H1 (cell line): Measurements from ENCODE around the gene CEP104. TPM values are rescaled to one million over a fixed set of nuclear protein-coding genes. Genes with fewer than 3 reads are reported as not detected.

ENCODE experiments used
- CTCF ChIA-PET: fragments of 300-600 bp; sonication (Branson Sonifier 250); formaldehyde crosslinking; loops from one replicate; lab custom pipeline; 2021; ENCODE audit not compliant: partially characterized antibody; lab: Charles Lee
- POLR2A ChIA-PET: fragments of 300-600 bp; sonication (Branson Sonifier 250); formaldehyde crosslinking; loops from one replicate; lab custom pipeline; 2021; ENCODE audit warnings: inconsistent platforms; ENCODE audit not compliant: partially characterized antibody; lab: Charles Lee
- DNase-seq, 2 experiments: peaks; one replicate each; pipeline versions ENCODE4 v3.0.0 to v3.0.0-alpha.2; 2010 to 2022; ENCODE audit warnings: low spot score in 2 of 2, low read depth in 1 of 2, mixed read lengths in 1 of 2
- FAIRE-seq: peaks from 2 replicates; lab custom pipeline; 2011; peaks lifted over from hg19 to GRCh38; lab: Jason Lieb, UNC
- H2AFZ ChIP-seq: 2 replicates; pipeline ENCODE4 v1.8.1; 2012; ENCODE audit warnings: low read length, inconsistent platforms
- H2AK5ac ChIP-seq: 2 replicates; pipeline ENCODE4 v1.6.1; 2013; ENCODE audit warnings: low read depth, low read length
- H2BK120ac ChIP-seq: replicated peaks from 2 replicates; pipeline ENCODE3; 2013; ENCODE audit warnings: low read depth, low read length, inconsistent platforms
- H2BK12ac ChIP-seq: 2 replicates; pipeline ENCODE4 v1.6.1; 2013; ENCODE audit warnings: low read depth, low read length
- H2BK15ac ChIP-seq: 2 replicates; pipeline ENCODE4 v1.6.1; 2013; ENCODE audit warnings: low read length
- H2BK20ac ChIP-seq: 2 replicates; pipeline ENCODE4 v1.6.1; 2013; ENCODE audit warnings: low read length
- H2BK5ac ChIP-seq: 2 replicates; pipeline ENCODE4 v1.6.1; 2013; ENCODE audit warnings: low read depth, low read length
- H3K14ac ChIP-seq: 2 replicates; pipeline ENCODE4 v1.6.1; 2013; ENCODE audit warnings: inconsistent platforms; ENCODE audit not compliant: insufficient read length
- H3K18ac ChIP-seq: 2 replicates; pipeline ENCODE4 v1.6.1; 2013; ENCODE audit warnings: low read length; ENCODE audit errors: extremely low read depth
- H3K23ac ChIP-seq: 2 replicates; pipeline ENCODE4 v1.6.1; 2013; ENCODE audit warnings: inconsistent platforms; ENCODE audit not compliant: insufficient read length
- H3K23me2 ChIP-seq: 2 replicates; pipeline ENCODE4 v1.6.1; 2013; ENCODE audit warnings: low read depth, low read length
- H3K27ac ChIP-seq: 2 replicates; pipeline ENCODE4 v1.6.1; 2011; ENCODE audit warnings: low read depth, low read length, inconsistent platforms
- H3K27me3 ChIP-seq, 4 experiments: replicated peaks in 1 of 4; 1 replicate in 1 of 4; 2 replicates in 3 of 4; pipeline versions ENCODE4 v1.6.1 to v1.8.1; 2011 to 2013; ENCODE audit warnings: low read length in 3 of 4, mild to moderate bottlenecking in 3 of 4, inconsistent platforms in 2 of 4, mixed read lengths in 2 of 4, moderate library complexity in 1 of 4; ENCODE audit not compliant: control insufficient read depth in 3 of 4, insufficient read depth in 3 of 4; ENCODE audit errors: extremely low read depth in 1 of 4
- H3K36me3 ChIP-seq, 4 experiments: 2 replicates each; pipeline versions ENCODE4 v1.6.1 to v1.8.1; 2011 to 2013; ENCODE audit warnings: mild to moderate bottlenecking in 4 of 4, low read length in 3 of 4, moderate library complexity in 2 of 4, control low read depth in 1 of 4, inconsistent platforms in 1 of 4; ENCODE audit not compliant: insufficient read depth in 4 of 4, control insufficient read depth in 2 of 4
- H3K4ac ChIP-seq: replicated peaks from 2 replicates; pipeline ENCODE3; 2013; ENCODE audit warnings: low read length, low read depth, mixed read lengths, inconsistent platforms; ENCODE audit not compliant: insufficient read length
- H3K4me1 ChIP-seq, 4 experiments: replicated peaks in 1 of 4; 1 replicate in 1 of 4; 2 replicates in 3 of 4; pipeline versions ENCODE4 v1.6.1 to v1.8.1; 2011 to 2013; ENCODE audit warnings: low read length in 3 of 4, inconsistent platforms in 2 of 4, mixed read lengths in 1 of 4; ENCODE audit not compliant: insufficient read depth in 4 of 4, control insufficient read depth in 3 of 4
- H3K4me2 ChIP-seq, 2 experiments: 2 replicates each; pipeline versions ENCODE4 v1.6.1 to v1.8.1; 2011 to 2013; ENCODE audit warnings: low read depth in 2 of 2, low read length in 2 of 2, control low read depth in 1 of 2, inconsistent platforms in 1 of 2, mild to moderate bottlenecking in 1 of 2; ENCODE audit not compliant: insufficient read depth in 1 of 2
- H3K4me3 ChIP-seq, 4 experiments: fragments of 200-600, 300-600 bp in 1 of 4; sonication (generic), shearing (Covaris generic), sonication (Bioruptor Twin) in 1 of 4; 2 replicates each; pipeline versions ENCODE4 v1.5.1 to v1.8.1; 2011 to 2016; ENCODE audit warnings: low read length in 4 of 4, low read depth in 3 of 4, control low read depth in 2 of 4, inconsistent platforms in 2 of 4, mild to moderate bottlenecking in 2 of 4, mixed read lengths in 1 of 4, moderate library complexity in 1 of 4; ENCODE audit not compliant: insufficient read depth in 2 of 4; ENCODE audit errors: extremely low read depth in 1 of 4
- H3K56ac ChIP-seq: replicated peaks from 2 replicates; pipeline ENCODE3; 2013; ENCODE audit warnings: low read depth, mild to moderate bottlenecking, mixed read lengths, low read length, inconsistent platforms; ENCODE audit not compliant: insufficient read length
- H3K79me1 ChIP-seq: 2 replicates; pipeline ENCODE4 v1.6.1; 2013; ENCODE audit warnings: low read depth, low read length, control low read depth
- H3K79me2 ChIP-seq, 2 experiments: 2 replicates each; pipeline versions ENCODE4 v1.6.1 to v1.8.1; 2012 to 2013; ENCODE audit warnings: low read length in 2 of 2, mild to moderate bottlenecking in 2 of 2, inconsistent platforms in 1 of 2; ENCODE audit not compliant: insufficient read depth in 2 of 2, control insufficient read depth in 1 of 2
- H3K9ac ChIP-seq, 4 experiments: replicated peaks in 1 of 4; 1 replicate in 1 of 4; 2 replicates in 3 of 4; pipeline versions ENCODE4 v1.6.1 to v1.8.1; 2011 to 2013; ENCODE audit warnings: low read depth in 3 of 4, low read length in 3 of 4, control low read depth in 2 of 4, mild to moderate bottlenecking in 2 of 4, moderate library complexity in 2 of 4, inconsistent platforms in 1 of 4; ENCODE audit errors: extremely low read depth in 1 of 4
- H3K9me3 ChIP-seq, 2 experiments: 2 replicates each; pipeline versions ENCODE4 v1.6.1 to v1.8.1; 2012 to 2013; ENCODE audit warnings: mild to moderate bottlenecking in 2 of 2, moderate library complexity in 2 of 2, control low read depth in 1 of 2, inconsistent platforms in 1 of 2, low read depth in 1 of 2, low read length in 1 of 2, mixed read lengths in 1 of 2; ENCODE audit not compliant: insufficient read depth in 2 of 2
- H4K20me1 ChIP-seq, 2 experiments: replicated peaks in 1 of 2; 2 replicates each; pipeline versions ENCODE3 to v1.8.1; 2011 to 2013; ENCODE audit warnings: inconsistent platforms in 2 of 2, low read length in 2 of 2, mild to moderate bottlenecking in 1 of 2; ENCODE audit not compliant: insufficient read depth in 2 of 2, control insufficient read depth in 1 of 2
- H4K5ac ChIP-seq: 2 replicates; pipeline ENCODE4 v1.6.1; 2013; ENCODE audit warnings: low read length, low read depth, mixed read lengths, inconsistent platforms; ENCODE audit not compliant: insufficient read length
- H4K8ac ChIP-seq: 2 replicates; pipeline ENCODE4 v1.8.0; 2013; ENCODE audit warnings: mild to moderate bottlenecking, moderate library complexity, low read length, inconsistent platforms; ENCODE audit not compliant: insufficient read depth; ENCODE audit errors: extremely low read depth
- H4K91ac ChIP-seq: replicated peaks from 2 replicates; pipeline ENCODE3; 2013; ENCODE audit warnings: low read length, mixed read lengths, inconsistent platforms; ENCODE audit not compliant: insufficient read length
- BCL11A ChIP-seq, 2 experiments: IDR thresholded peaks; one replicate each; pipeline ENCODE4 v1.6.1; 2011; ENCODE audit warnings: low read depth in 2 of 2, low read length in 2 of 2, mild to moderate bottlenecking in 2 of 2
- BRCA1 ChIP-seq: IDR thresholded peaks from 2 replicates; pipeline ENCODE4 v1.6.1; 2012; ENCODE audit warnings: low read depth, low read length, improper control_type of control experiment
- CBX8 ChIP-seq: fragments of 300-800, 300-1000 bp; sonication (generic); IDR thresholded peaks from 2 replicates; pipeline ENCODE4 v1.7.1; 2016; ENCODE audit warnings: low read depth, low read length, borderline replicate concordance
- CHD2 ChIP-seq: IDR thresholded peaks from 2 replicates; pipeline ENCODE4 v1.6.1; 2012; ENCODE audit warnings: low read length, improper control_type of control experiment
- GTF2F1 ChIP-seq: IDR thresholded peaks from 2 replicates; pipeline ENCODE4 v1.6.1; 2012; ENCODE audit warnings: low read depth, low read length, improper control_type of control experiment, borderline replicate concordance
- MAFK ChIP-seq: IDR thresholded peaks from 2 replicates; pipeline ENCODE4 v1.6.1; 2012; ENCODE audit warnings: low read depth, mild to moderate bottlenecking, improper control_type of control experiment, low read length
- PHF8 ChIP-seq: fragments of 200-600 bp; sonication (generic); conservative IDR thresholded peaks from 2 replicates; pipeline ENCODE4 v1.7.1; 2012; ENCODE audit warnings: low read depth, mild to moderate bottlenecking, inconsistent platforms, low read length, moderate library complexity
- RNF2 ChIP-seq: fragments of 200-900, 300-1000 bp; sonication (generic); IDR thresholded peaks from 2 replicates; pipeline ENCODE4 v1.7.1; 2016; ENCODE audit warnings: borderline replicate concordance, low read depth, mild to moderate bottlenecking, antibody characterized with exemption, low read length; ENCODE audit not compliant: poor library complexity, severe bottlenecking; ENCODE audit errors: missing control alignments
- SP2 ChIP-seq: IDR thresholded peaks from 2 replicates; pipeline ENCODE4 v1.6.1; 2012; ENCODE audit warnings: mild to moderate bottlenecking, low read length, inconsistent platforms
- SP4 ChIP-seq: IDR thresholded peaks from 2 replicates; pipeline ENCODE4 v1.6.1; 2012; ENCODE audit warnings: low read length, inconsistent platforms
- SRF ChIP-seq: IDR thresholded peaks from 2 replicates; pipeline ENCODE4 v1.6.1; 2011; ENCODE audit warnings: mild to moderate bottlenecking, low read depth, low read length, moderate library complexity
- SUZ12 ChIP-seq: fragments of 200-600 bp; sonication (generic); IDR thresholded peaks from 2 replicates; pipeline ENCODE4 v1.6.1; 2012; ENCODE audit warnings: mild to moderate bottlenecking, inconsistent platforms, low read length, moderate library complexity, mixed read lengths
- TAF1 ChIP-seq: IDR thresholded peaks from 2 replicates; pipeline ENCODE4 v1.6.1; 2011; ENCODE audit warnings: mild to moderate bottlenecking, low read depth, low read length
- WGBS, 2 experiments: shearing (Covaris generic) in 1 of 2; methylation state at CpG; one replicate each; pipeline versions ENCODE4 v1.1.6 to v1.1.7; 2013 to 2015; ENCODE audit warnings: low lambda C conversion rate in 2 of 2, mixed read lengths in 2 of 2, inconsistent platforms in 1 of 2, low coverage in 1 of 2, missing lambda C conversion rate in 1 of 2; ENCODE audit not compliant: insufficient replicate concordance in 2 of 2, insufficient coverage in 1 of 2, insufficient read length in 1 of 2; ENCODE audit errors: extremely low coverage in 1 of 2, missing lambda C conversion rate in 1 of 2; 5-methylcytosine and 5-hydroxymethylcytosine counted together
- polyA plus RNA-seq, 7 experiments: library from polyadenylated mRNA; depleted of rRNA in 3 of 7; stranded (reverse) in 5 of 7; unstranded in 2 of 7; fragments of >200 nt in 5 of 7; fragments of 200-250 nt in 2 of 7; gene quantifications; 1 replicate in 5 of 7; 2 replicates in 1 of 7; 4 replicates in 1 of 7; pipeline versions ENCODE4 v1.2.1 to v1.2.3, GENCODE V29; 2011 to 2013; ENCODE audit warnings: missing spikeins in 2 of 7, mixed read lengths in 2 of 7
- total RNA-seq: library from RNA; stranded (reverse); fragmentation: NEBNext Ultra II Directional; extraction: Animal tissue kit (Norgen Biotek cat#: 25700); gene quantifications from 2 replicates; pipeline ENCODE4 v1.2.1, GENCODE V29; 2021

The CEP104 gene
- total and polyA plus RNA-seq, 2 of the 8 experiments (the other 6 are each of a cell fraction or from before 2014, with no cell fraction given), result 8.0 to 43.9 TPM

- Histone ChIP-seq H2BK12ac (no peak overlapping the region), H2BK15ac (no peak overlapping the region), H3K79me2 (no peaks in the 10 kb centered on the region), H3K9ac (no peak overlapping the region), H2BK20ac (no peak overlapping the region), H3K9me3 (no peaks in the 10 kb centered on the region), H3K23ac (no peak overlapping the region), H3K23me2 (no peaks in the 10 kb centered on the region), H3K4me1 (peaks cover 0 to 5% (median 0%) of the 10 kb centered on the region in 4 experiments; a peak in 1 of 7 replicates), H4K20me1 (peaks cover 0 to 1% of the 10 kb centered on the region in 2 experiments), H4K91ac (no peak overlapping the region), H3K79me1 (no peaks in the 10 kb centered on the region), H3K27me3 (no peaks in the 10 kb centered on the region), H2AFZ (no peak overlapping the region), H3K18ac (no peak overlapping the region), H3K4me3 (no peak overlapping the region), H2BK120ac (no peak overlapping the region), H3K4ac (no peak overlapping the region), H2AK5ac (no peak overlapping the region), H3K14ac (no peak overlapping the region), H3K4me2 (no peak overlapping the region), H3K27ac (no peak overlapping the region), H2BK5ac (no peak overlapping the region), H3K36me3 (peaks cover 0 to 3% (median 0%) of the 10 kb centered on the region in 4 experiments; a peak in 1 of 8 replicates), H4K5ac (no peak overlapping the region), H4K8ac (no peak overlapping the region), H3K56ac (no peak overlapping the region)
- ChIA-PET POLR2A (interaction anchor here (1.6 kb wide), 1 partner anchor 21 kb away, joined by 4 read pairs; no protein-coding TSS in a partner anchor), CTCF (interaction anchor here (1.7 to 2.7 kb wide), 2 partner anchors 11 to 14 kb away, joined by 5 to 8 read pairs; no protein-coding TSS in a partner anchor)
- DNase-seq, result no peak
- 93% methylated on average over 36 of the region's 42 CpGs; no CpG with 5 or more reads in 1 of the 2 experiments for WGBS, 2 experiments
- FAIRE-seq, result no peak
- no peak for TF ChIP-seq SP2
- TF ChIP-seq TAF1, result no peak
- TF ChIP-seq SUZ12, result no peak
- no peak for TF ChIP-seq SP4
- no peak for TF ChIP-seq CHD2
- no peak for TF ChIP-seq SRF
- no peak for TF ChIP-seq PHF8
- TF ChIP-seq BCL11A (IDR thresholded peaks at IDR 0.05; ENCODE audit: low read depth in 2 of 2, low read length in 2 of 2), result no peak
- no peak for TF ChIP-seq BRCA1
- TF ChIP-seq MAFK, result no peak
- TF ChIP-seq RNF2, result no peak
- no peak for TF ChIP-seq CBX8
- no peak for TF ChIP-seq GTF2F1
These were observed 42.0 kb downstream of the CEP104 start for GRCh38 chr1:3814771-3815561.
